Measurements from ENCODE around the gene THSD7A.

THSD7A gene

DNA sequence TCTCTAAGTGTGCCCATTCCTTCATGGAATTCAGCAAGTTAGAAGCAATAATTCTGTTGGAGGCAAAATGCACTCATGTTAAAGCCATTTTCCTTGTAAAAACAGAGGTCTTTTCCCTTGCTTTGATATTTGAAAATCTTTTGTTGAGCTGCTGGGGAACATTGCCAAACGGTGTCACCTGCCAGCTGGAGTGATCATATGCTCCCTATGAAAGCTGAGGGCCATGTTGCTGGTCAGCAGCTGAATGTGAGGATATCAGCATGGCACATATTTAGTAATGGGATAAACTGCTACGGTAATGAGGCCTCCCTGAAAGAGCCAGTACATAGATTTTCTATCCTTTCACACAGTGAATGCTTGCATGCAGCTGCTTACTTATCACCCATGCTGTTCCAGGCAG is 224.3 kb downstream of the THSD7A start:
- no peaks in the 10 kb centered on the region for H3K36me3 ChIP-seq (ENCODE audit: control insufficient read depth, insufficient read depth, low read length)
- no peaks in the 10 kb centered on the region for H3K27me3 ChIP-seq (replicated peaks; ENCODE audit: control insufficient read depth, insufficient read depth, low read length)
- no peak overlapping the region for H3K4me3 ChIP-seq (replicated peaks; ENCODE audit: low read depth, low read length)
- no peak for TF ChIP-seq CTCF (IDR thresholded peaks at IDR 0.05; ENCODE audit: insufficient read depth, low read length, poor library complexity, severe bottlenecking)
- no peak for DNase-seq (ENCODE audit: extremely low read depth, insufficient read length)

- Histone ChIP-seq H3K36me3 (ENCODE audit: control insufficient read depth, insufficient read depth, low read length) (no peaks in the 10 kb centered on the region), H3K27me3 (replicated peaks; ENCODE audit: control insufficient read depth, insufficient read depth, low read length) (no peaks in the 10 kb centered on the region), H3K4me3 (replicated peaks; ENCODE audit: low read depth, low read length) (no peak overlapping the region)
- no peak for TF ChIP-seq CTCF (IDR thresholded peaks at IDR 0.05; ENCODE audit: insufficient read depth, low read length, poor library complexity, severe bottlenecking)
- DNase-seq (ENCODE audit: extremely low read depth, insufficient read length) = no peak
Observed at GRCh38 chr7:11605749-11606148, 226.2 kb downstream of the THSD7A start.

GRCh38 chr7:11604505-11604904 is 227.5 kb downstream of the THSD7A start:
- no peak for TF ChIP-seq CTCF (IDR thresholded peaks at IDR 0.05; ENCODE audit: insufficient read depth, low read length, poor library complexity, severe bottlenecking)
- Histone ChIP-seq H3K4me3 (replicated peaks; ENCODE audit: low read depth, low read length) (no peak overlapping the region), H3K27me3 (replicated peaks; ENCODE audit: control insufficient read depth, insufficient read depth, low read length) (no peaks in the 10 kb centered on the region), H3K36me3 (ENCODE audit: control insufficient read depth, insufficient read depth, low read length) (no peaks in the 10 kb centered on the region)
- no peak for DNase-seq (ENCODE audit: extremely low read depth, insufficient read length)

DNA sequence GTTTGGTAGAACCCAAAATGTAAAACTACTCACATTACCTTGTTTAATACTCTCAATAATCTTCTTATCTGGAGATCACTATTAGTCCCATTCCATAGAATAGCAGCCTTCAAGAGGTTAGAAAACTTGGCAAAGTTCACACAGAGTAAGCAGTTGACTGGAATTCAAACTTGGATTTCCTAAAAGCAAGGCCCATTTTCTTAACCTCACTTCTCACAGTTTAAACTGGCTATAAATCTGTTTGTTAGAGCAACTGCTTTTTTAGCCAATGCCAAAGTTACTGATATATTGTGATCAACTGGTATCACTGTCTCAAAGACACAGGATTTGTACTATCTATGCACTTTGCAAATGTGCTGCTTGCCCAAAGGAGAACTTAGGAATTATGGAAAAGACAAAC is 230.2 kb downstream of the THSD7A start:
- TF ChIP-seq CTCF (IDR thresholded peaks at IDR 0.05; ENCODE audit: insufficient read depth, low read length, poor library complexity, severe bottlenecking) = no peak
- Histone ChIP-seq H3K4me3 (replicated peaks; ENCODE audit: low read depth, low read length) (no peak overlapping the region), H3K36me3 (ENCODE audit: control insufficient read depth, insufficient read depth, low read length) (no peaks in the 10 kb centered on the region), H3K27me3 (replicated peaks; ENCODE audit: control insufficient read depth, insufficient read depth, low read length) (no peaks in the 10 kb centered on the region)
- no peak for DNase-seq (ENCODE audit: extremely low read depth, insufficient read length)

DNA sequence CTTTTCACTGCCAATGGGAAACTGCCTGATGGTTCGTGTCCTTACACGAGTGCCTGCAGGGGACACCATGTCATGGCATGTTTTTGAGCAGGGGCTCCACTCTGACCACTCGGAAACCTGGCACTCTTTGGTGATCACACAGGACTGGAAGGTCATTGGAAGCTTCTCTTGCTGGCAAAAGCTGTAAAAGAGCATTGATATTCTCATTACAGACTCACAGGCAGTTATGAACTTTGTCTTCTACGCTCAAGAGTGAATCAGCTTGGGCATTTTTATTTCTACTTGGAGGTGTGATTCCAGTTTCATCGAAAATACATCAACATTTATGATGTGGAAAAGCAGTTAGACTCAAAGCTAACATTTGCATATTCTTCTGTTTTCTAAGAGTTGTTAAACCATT is 238.7 kb downstream of the THSD7A start:
- Histone ChIP-seq H3K36me3 (ENCODE audit: control insufficient read depth, insufficient read depth, low read length) (no peaks in the 10 kb centered on the region), H3K27me3 (replicated peaks; ENCODE audit: control insufficient read depth, insufficient read depth, low read length) (no peaks in the 10 kb centered on the region), H3K4me3 (replicated peaks; ENCODE audit: low read depth, low read length) (no peak overlapping the region)
- DNase-seq (ENCODE audit: extremely low read depth, insufficient read length) = no peak
- TF ChIP-seq CTCF (IDR thresholded peaks at IDR 0.05; ENCODE audit: insufficient read depth, low read length, poor library complexity, severe bottlenecking) = no peak

DNA sequence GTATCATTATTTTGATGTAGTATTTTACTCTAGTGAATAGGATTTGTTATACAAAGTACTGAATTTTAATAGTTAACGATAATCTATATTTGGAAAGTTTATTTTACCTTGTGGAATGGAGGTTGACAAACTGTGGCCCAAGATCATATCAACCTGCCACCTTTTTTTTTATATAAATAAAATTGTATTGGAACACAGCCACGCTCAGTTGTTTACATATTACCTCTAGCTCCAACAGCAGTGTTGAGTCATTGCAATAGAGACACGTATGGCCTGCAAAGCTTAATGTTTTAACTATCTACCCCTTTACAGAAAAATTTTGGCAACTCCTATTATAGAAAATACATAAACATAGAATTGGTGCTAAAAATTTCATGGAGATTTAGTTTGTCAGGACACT is 239.3 kb downstream of the THSD7A start:
- no peak for DNase-seq (ENCODE audit: extremely low read depth, insufficient read length)
- Histone ChIP-seq H3K36me3 (ENCODE audit: control insufficient read depth, insufficient read depth, low read length) (no peaks in the 10 kb centered on the region), H3K4me3 (replicated peaks; ENCODE audit: low read depth, low read length) (no peak overlapping the region), H3K27me3 (replicated peaks; ENCODE audit: control insufficient read depth, insufficient read depth, low read length) (no peaks in the 10 kb centered on the region)
- TF ChIP-seq CTCF (IDR thresholded peaks at IDR 0.05; ENCODE audit: insufficient read depth, low read length, poor library complexity, severe bottlenecking) = no peak

All from GM06990 (cell line).